ENCODE data around the gene SNRPD3. TPM values are rescaled to one million over a fixed set of nuclear protein-coding genes. Genes with fewer than 3 reads are reported as not detected.

The SNRPD3 gene
- total and polyA plus RNA-seq, 9 of the 15 experiments (the other 6 are each of a cell fraction or from before 2014, with no cell fraction given), result 131 to 366 (median 274) TPM

DNA sequence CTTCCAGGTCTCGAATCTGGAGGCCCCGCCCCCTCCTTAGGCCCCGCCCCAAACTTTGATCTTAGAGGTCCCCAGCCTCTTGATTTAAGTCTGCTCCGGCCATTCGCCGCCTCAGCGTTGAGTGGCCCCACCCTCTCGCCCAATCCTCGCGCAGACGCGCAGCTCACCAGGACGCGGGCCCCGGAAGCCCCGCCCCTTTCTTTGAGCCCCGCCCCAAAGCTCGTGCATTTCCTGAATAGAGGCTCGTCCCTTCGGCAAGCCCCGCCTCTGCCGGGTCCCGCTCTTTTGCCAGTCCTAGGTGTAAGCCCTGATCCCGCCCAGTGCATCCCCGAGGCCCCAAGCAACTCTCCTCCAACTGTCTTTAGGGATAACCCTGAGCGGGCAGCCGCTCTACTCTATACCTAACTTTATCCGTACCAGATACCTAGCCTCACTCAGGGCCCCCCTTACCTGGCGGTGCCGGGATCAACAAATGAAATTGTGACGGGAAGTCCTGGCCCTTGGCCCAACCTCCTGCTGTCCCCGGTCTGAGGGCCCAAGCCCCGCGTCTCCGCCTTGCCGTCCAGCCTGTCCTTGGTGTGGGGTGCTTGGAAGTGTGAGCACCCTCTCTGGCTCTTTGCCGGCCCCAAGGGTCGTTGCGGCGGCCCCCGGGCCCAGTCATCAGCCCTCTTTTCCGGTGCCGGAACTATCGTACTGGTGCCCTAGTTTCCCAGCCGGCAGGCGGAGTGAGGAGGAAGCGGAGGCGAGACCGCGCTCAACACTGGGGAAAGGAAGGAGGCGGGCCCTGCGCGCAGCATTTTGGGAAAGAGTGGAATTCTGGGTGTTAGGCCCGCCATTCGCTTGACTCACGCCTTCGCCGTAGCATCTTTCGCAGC lies at the start of gene SNRPD3 (continued):
- TF ChIP-seq CUX1 (CRISPR knock-in tag; IDR thresholded peaks at IDR 0.05) (no peak), SMC3 (conservative IDR thresholded peaks at IDR 0.05; ENCODE audit: insufficient read depth, low read depth, low read length) (no peak), ZNF444 (CRISPR knock-in tag; IDR thresholded peaks at IDR 0.05) (no peak), RB1 (IDR thresholded peaks at IDR 0.05; ENCODE audit: low read depth) (peak; percentile 79), LCOR (CRISPR knock-in tag; IDR thresholded peaks at IDR 0.05) (peak; percentile 56; the same call in 1 of the 2 replicates), ZNF3 (CRISPR knock-in tag; IDR thresholded peaks at IDR 0.05) (no peak), KLF10 (CRISPR knock-in tag; IDR thresholded peaks at IDR 0.05) (no peak), WHSC1 (IDR thresholded peaks at IDR 0.05; ENCODE audit: low read length) (no peak), SNRNP70 (optimal IDR thresholded peaks at IDR 0.05; ENCODE audit: low read depth, low read length) (no peak), ZNF274 (IDR thresholded peaks at IDR 0.05; ENCODE audit: borderline replicate concordance, low read depth, low read length) (no peak), ZNF212 (CRISPR knock-in tag; IDR thresholded peaks at IDR 0.05) (no peak), ELF4 (CRISPR knock-in tag; IDR thresholded peaks at IDR 0.05) (no peak), ZNF431 (CRISPR knock-in tag; IDR thresholded peaks at IDR 0.05) (no peak), SAFB (IDR thresholded peaks at IDR 0.05; ENCODE audit: borderline replicate concordance, low read depth, low read length) (no peak), FOXK1 (CRISPR knock-in tag; IDR thresholded peaks at IDR 0.05; ENCODE audit: borderline replicate concordance) (peak; percentile 83), CAMTA2 (CRISPR knock-in tag; conservative IDR thresholded peaks at IDR 0.05) (no peak), ZNF740 (CRISPR knock-in tag; IDR thresholded peaks at IDR 0.05) (0 out of 2 replicates have a peak, but pooled peaks have one; percentile 24), ZNF740 (tag; IDR thresholded peaks at IDR 0.05) (no peak), HIVEP1 (CRISPR knock-in tag; IDR thresholded peaks at IDR 0.05) (no peak)
- TF ChIP-seq, protein P1, sequence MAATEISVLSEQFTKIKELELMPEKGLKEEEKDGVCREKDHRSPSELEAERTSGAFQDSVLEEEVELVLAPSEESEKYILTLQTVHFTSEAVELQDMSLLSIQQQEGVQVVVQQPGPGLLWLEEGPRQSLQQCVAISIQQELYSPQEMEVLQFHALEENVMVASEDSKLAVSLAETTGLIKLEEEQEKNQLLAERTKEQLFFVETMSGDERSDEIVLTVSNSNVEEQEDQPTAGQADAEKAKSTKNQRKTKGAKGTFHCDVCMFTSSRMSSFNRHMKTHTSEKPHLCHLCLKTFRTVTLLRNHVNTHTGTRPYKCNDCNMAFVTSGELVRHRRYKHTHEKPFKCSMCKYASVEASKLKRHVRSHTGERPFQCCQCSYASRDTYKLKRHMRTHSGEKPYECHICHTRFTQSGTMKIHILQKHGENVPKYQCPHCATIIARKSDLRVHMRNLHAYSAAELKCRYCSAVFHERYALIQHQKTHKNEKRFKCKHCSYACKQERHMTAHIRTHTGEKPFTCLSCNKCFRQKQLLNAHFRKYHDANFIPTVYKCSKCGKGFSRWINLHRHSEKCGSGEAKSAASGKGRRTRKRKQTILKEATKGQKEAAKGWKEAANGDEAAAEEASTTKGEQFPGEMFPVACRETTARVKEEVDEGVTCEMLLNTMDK (IDR thresholded peaks at IDR 0.05; ENCODE audit: borderline replicate concordance, insufficient read depth, low read depth, low read length, poor library complexity, severe bottlenecking), result no peak
